ENCODE results near the gene RFC3.

Gene RFC3

DNA sequence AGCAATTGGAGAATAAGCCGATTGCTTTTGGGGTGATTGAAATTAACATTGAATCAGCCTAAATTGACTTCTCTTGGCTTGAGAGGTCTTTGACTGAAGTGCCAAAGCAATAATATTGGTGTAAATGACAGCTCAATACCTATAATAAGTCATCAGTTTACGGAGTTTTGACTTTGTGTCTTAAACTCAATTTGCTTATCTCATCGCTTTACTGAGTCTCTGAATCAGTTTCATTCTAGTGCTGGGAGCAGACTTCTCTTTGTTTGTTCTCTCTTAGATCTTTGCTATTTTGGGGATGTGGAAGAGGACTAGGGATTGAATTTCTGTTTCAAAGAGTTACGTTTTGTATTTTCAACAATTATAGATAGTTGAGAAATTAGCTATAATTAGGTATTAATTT, 7.1 kb downstream of the RFC3 start:
- no peak overlapping the region for H3K9ac ChIP-seq (ENCODE audit: low read depth, low read length)
- H4K20me1 ChIP-seq (ENCODE audit: insufficient read depth, low read length): peaks cover 5% of the 10 kb centered on the region; the same call in 1 of the 2 replicates
- no peak overlapping the region for H3K4me3 ChIP-seq (ENCODE audit: low read depth in 1 of 2, low read length in 2 of 2)
- H2AFZ ChIP-seq (ENCODE audit: low read depth, low read length): no peak overlapping the region
- peaks cover 6% of the 10 kb centered on the region for H3K4me1 ChIP-seq (ENCODE audit: insufficient read depth, low read length)
- TF ChIP-seq CTCF (IDR thresholded peaks at IDR 0.05; ENCODE audit: borderline replicate concordance, extremely low read depth, low read length, poor library complexity, severe bottlenecking): no peak
- TF ChIP-seq EZH2 (IDR thresholded peaks at IDR 0.05; ENCODE audit: borderline replicate concordance, low read depth, low read length, severe bottlenecking): no peak
- H3K27me3 ChIP-seq (ENCODE audit: insufficient read depth, low read length, poor library complexity): no peaks in the 10 kb centered on the region
- no peak for DNase-seq
- H3K9me3 ChIP-seq (ENCODE audit: insufficient read depth, low read length, severe bottlenecking): no peaks in the 10 kb centered on the region
- H3K27ac ChIP-seq (ENCODE audit: low read length): no peak overlapping the region
- ATAC-seq (ENCODE audit: insufficient read depth, low read depth): no peak
- peaks cover 41% of the 10 kb centered on the region for H3K36me3 ChIP-seq (ENCODE audit: insufficient read depth, low read length)
- H3K79me2 ChIP-seq (ENCODE audit: insufficient read depth, low read length): peaks cover 45% of the 10 kb centered on the region
- no peak overlapping the region for H3K4me2 ChIP-seq (ENCODE audit: insufficient read depth, low read length)

DNA sequence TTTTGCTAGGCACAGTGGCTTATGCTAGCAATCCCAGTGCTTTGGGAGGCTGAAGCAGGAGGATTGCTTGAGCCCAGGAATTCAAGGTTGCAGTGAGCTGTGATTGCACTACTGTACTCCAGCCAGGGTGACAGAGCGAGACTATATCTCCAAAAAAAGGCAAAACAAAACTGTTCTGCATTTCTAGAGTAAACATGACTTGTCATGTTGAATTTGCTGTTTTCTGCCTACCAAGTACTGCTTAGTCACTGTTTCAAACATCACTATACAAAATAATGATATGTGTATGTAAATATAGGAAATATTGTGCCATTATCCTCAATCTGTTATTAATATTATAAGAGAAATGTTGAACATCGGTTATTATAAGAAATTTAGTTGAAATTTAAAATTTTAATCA, 9.2 kb downstream of the RFC3 start:
- no peak for ATAC-seq (ENCODE audit: insufficient read depth, low read depth)
- Histone ChIP-seq H3K36me3 (ENCODE audit: insufficient read depth, low read length) (peaks cover 46% of the 10 kb centered on the region), H2AFZ (ENCODE audit: low read depth, low read length) (no peak overlapping the region), H3K27me3 (ENCODE audit: insufficient read depth, low read length, poor library complexity) (no peaks in the 10 kb centered on the region), H3K27ac (ENCODE audit: low read length) (no peak overlapping the region), H3K9me3 (ENCODE audit: insufficient read depth, low read length, severe bottlenecking) (no peaks in the 10 kb centered on the region), H4K20me1 (ENCODE audit: insufficient read depth, low read length) (no peaks in the 10 kb centered on the region; the same call in 1 of the 2 replicates), H3K4me2 (ENCODE audit: insufficient read depth, low read length) (no peak overlapping the region), H3K4me1 (ENCODE audit: insufficient read depth, low read length) (no peaks in the 10 kb centered on the region), H3K79me2 (ENCODE audit: insufficient read depth, low read length) (peaks cover 25% of the 10 kb centered on the region; the same call in 1 of the 2 replicates), H3K9ac (ENCODE audit: low read depth, low read length) (no peak overlapping the region), H3K4me3 (ENCODE audit: low read depth in 1 of 2, low read length in 2 of 2) (no peak overlapping the region)
- DNase-seq: no peak
- TF ChIP-seq EZH2 (IDR thresholded peaks at IDR 0.05; ENCODE audit: borderline replicate concordance, low read depth, low read length, severe bottlenecking) (no peak), CTCF (IDR thresholded peaks at IDR 0.05; ENCODE audit: borderline replicate concordance, extremely low read depth, low read length, poor library complexity, severe bottlenecking) (no peak)

DNA sequence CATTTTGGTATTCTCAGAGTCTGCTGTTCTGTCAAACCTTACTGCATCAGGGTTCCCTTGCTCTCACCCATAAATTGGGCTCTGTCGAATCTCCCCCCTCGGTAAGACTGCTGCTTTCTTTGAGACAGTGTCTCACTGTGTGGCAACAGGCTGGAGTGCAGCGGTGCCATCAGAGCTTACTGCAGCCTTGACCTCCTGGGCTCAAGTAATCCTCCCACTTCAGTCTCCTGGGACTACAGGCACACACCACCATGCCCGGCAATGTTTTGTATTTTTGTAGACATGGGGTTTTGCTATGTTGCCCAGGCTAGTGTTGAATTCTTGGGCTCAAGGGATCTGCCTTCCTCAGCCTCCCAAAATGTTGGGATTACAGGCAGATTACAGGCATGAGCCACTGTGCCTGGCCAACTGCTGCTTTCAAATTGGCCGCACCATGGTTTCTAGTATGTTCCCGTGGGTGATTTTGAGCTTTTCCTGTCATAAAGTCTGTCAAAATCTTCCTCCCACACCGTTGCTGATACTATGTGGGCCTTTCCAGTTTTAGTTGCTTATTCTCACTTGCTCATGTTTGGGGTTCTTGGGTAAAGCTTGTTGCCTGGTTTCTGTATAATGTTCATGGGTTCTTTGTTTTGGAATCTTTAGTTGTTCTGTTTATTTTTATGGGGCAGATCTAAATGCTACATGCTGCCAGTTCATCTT, 10.6 kb downstream of the RFC3 start:
- no peak overlapping the region for H2AFZ ChIP-seq (ENCODE audit: low read depth, low read length)
- no peaks in the 10 kb centered on the region for H3K4me1 ChIP-seq (ENCODE audit: insufficient read depth, low read length)
- no peak overlapping the region for H3K27ac ChIP-seq (ENCODE audit: low read length)
- H3K9ac ChIP-seq (ENCODE audit: low read depth, low read length): no peak overlapping the region
- H3K9me3 ChIP-seq (ENCODE audit: insufficient read depth, low read length, severe bottlenecking): no peaks in the 10 kb centered on the region
- no peak overlapping the region for H3K4me2 ChIP-seq (ENCODE audit: insufficient read depth, low read length)
- H3K36me3 ChIP-seq (ENCODE audit: insufficient read depth, low read length): peaks cover 53% of the 10 kb centered on the region
- peaks cover 15% of the 10 kb centered on the region; the same call in 1 of the 2 replicates for H3K79me2 ChIP-seq (ENCODE audit: insufficient read depth, low read length)
- H3K4me3 ChIP-seq (ENCODE audit: low read depth in 1 of 2, low read length in 2 of 2): no peak overlapping the region
- ATAC-seq (ENCODE audit: insufficient read depth, low read depth) (no peak), DNase-seq (no peak)
- H4K20me1 ChIP-seq (ENCODE audit: insufficient read depth, low read length): no peaks in the 10 kb centered on the region; the same call in 1 of the 2 replicates
- TF ChIP-seq EZH2 (IDR thresholded peaks at IDR 0.05; ENCODE audit: borderline replicate concordance, low read depth, low read length, severe bottlenecking) (no peak), CTCF (IDR thresholded peaks at IDR 0.05; ENCODE audit: borderline replicate concordance, extremely low read depth, low read length, poor library complexity, severe bottlenecking) (no peak)
- H3K27me3 ChIP-seq (ENCODE audit: insufficient read depth, low read length, poor library complexity): no peaks in the 10 kb centered on the region
